Measurements from ENCODE around the gene DCDC2B. TPM values are rescaled to one million over a fixed set of nuclear protein-coding genes. Genes with fewer than 3 reads are reported as not detected.

Gene DCDC2B
- total RNA-seq, 4 donors from 2014 or later: not detected

DNA sequence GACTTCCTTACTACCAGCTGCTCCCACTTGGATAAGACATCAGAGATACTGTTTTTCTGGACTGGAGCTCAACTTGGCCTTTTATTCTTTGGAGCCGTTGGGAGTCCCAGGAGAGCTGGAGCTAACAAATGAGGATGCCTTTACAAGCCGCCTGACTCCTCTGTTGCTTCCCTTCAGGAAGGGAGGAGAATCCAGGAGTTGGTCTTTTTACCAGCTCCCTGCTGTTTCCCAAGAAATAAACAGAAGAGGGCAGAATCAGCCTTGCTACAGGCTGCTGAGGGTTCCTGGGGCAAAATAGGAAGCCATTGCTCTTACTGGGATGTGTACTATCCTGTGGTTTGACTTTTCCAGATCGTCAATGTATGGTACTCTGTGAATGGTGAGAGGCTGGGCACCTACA is 14.8 kb downstream of the DCDC2B start:
- H3K9me3 ChIP-seq: no peaks in the 10 kb centered on the region

DNA sequence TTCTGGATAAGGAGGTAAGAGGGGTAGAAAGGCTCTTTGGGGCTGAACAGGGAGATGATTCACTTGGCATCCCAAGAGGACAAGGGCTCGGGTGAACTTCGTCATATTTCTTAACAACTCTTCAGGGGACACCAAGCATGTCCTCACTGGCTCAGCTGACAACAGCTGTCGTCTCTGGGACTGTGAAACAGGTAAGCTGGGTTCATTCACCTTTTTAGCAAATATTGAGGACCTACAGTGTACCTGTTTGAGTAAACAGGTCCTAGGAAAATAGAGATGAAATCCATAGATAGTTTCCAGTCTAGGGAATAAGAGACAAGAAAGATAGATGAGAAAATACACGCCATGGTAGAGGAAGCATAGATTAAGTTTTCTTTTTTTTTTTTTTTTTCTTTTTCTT is 15.4 kb downstream of the DCDC2B start:
- intact Hi-C loops (cut with DNase I; ENCODE audit: low total_unique reads) (loop anchor here (10.0 kb wide), 1 partner anchor 119 kb away; the partner anchor contains the start of gene KPNA6), in situ Hi-C loops (cut with MboI; ENCODE audit: low sequenced_read_pairs in 4 of 4) (no loop called here)
- Histone ChIP-seq H3K36me3 (peaks cover 3 to 62% of the 10 kb centered on the region in 2 donors), H3K27ac (peak overlapping the region in 3 of 4 donors; percentile 87 to 97 (median 91)), H3K27me3 (no peaks in the 10 kb centered on the region), H3K4me3 (no peak overlapping the region), H3K9me3 (no peaks in the 10 kb centered on the region), H3K4me1 (peaks cover 23 to 28% of the 10 kb centered on the region in 2 donors)
- no peak for DNase-seq
- TF ChIP-seq POLR2A (IDR thresholded peaks at IDR 0.05) (no peak), CTCF (IDR thresholded peaks at IDR 0.05 in 4 of 5, conservative IDR thresholded peaks at IDR 0.05 in 1 of 5) (no peak)
- ATAC-seq: no peak

More for the DNA sequence above, 14.8 kb downstream of the DCDC2B start:
- no peaks in the 10 kb centered on the region for H3K27me3 ChIP-seq
- intact Hi-C loops (cut with DNase I; ENCODE audit: low total_unique reads): loop anchor here (2.0 to 10.0 kb wide), 2 partner anchors 17 to 119 kb away; partner anchors contain the start of gene KPNA6
- in situ Hi-C loops (cut with MboI; ENCODE audit: low sequenced_read_pairs in 4 of 4): no loop called here
- ATAC-seq (no peak), DNase-seq (no peak)
- peak overlapping the region; percentile 87 to 97 (median 90) for H3K27ac ChIP-seq
- peaks cover 23 to 28% of the 10 kb centered on the region in 2 donors for H3K4me1 ChIP-seq
- TF ChIP-seq POLR2A (IDR thresholded peaks at IDR 0.05) (no peak), CTCF (IDR thresholded peaks at IDR 0.05 in 4 of 5, conservative IDR thresholded peaks at IDR 0.05 in 1 of 5) (no peak)
- H3K36me3 ChIP-seq: peaks cover 3 to 58% of the 10 kb centered on the region in 2 donors
- H3K4me3 ChIP-seq: peak overlapping the region in 3 of 4 donors; percentile 72 to 99 (median 95)

DNA sequence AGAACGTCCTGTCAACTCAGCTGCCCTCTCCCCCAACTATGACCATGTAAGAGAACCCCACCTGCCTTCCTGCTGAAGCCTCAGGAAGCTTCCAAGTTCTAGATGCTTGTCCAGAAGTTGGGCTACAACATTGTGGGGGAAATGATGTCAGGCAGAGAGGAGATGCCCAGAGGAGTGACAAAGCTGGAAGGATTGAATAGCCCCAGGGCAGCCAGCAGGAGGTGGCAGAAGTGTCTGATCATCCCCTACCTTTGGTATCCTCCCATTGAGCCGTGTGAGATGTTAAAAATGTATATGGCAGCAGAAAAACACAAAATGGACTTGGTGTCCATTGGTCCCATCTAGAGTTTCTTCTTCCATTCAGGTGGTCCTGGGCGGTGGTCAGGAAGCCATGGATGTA is 19.9 kb downstream of the DCDC2B start:
- DNase-seq: no peak

DNA sequence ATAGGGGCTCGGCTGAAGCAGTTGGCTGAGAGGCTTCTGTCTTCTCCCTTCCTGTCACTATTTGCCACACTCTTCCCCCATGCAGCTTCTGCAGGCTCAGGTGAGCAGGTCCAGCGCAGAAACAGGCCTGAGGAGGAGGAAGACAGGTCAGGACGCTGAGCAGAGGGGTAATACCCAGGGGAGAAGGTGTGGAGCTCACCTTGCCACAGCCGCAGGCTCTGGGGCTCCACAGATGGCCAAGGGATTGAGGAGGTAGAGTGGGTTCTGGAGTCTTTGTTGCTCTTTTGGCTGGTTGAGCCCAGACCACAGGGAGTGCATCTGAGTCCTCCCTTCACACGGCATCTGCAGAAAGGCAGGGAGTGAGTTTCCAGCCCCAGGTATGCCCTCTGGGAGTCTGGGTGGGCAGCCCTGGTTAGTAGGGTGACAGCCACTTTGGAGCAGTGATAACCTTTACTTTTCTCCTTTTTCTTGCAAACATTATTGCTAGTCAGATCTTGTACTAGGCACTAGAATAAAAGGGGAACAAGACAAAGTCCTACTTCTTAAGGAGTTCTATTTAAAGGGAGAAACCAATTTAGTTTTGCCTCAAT is 23.0 kb downstream of the DCDC2B start:
- DNase-seq: no peak
- H3K27ac ChIP-seq: no peak overlapping the region
- H3K9me3 ChIP-seq: no peaks in the 10 kb centered on the region
- in situ Hi-C loops (cut with MboI; ENCODE audit: low sequenced_read_pairs in 4 of 4) (no loop called here), intact Hi-C loops (cut with DNase I; ENCODE audit: low total_unique reads) (no loop called here)
- peaks cover 0 to 64% of the 10 kb centered on the region in 2 donors for H3K36me3 ChIP-seq
- H3K4me3 ChIP-seq: no peak overlapping the region
- no peaks in the 10 kb centered on the region for H3K4me1 ChIP-seq
- TF ChIP-seq CTCF (IDR thresholded peaks at IDR 0.05 in 4 of 5, conservative IDR thresholded peaks at IDR 0.05 in 1 of 5) (no peak), POLR2A (IDR thresholded peaks at IDR 0.05) (no peak)
- no peak for ATAC-seq
- no peaks in the 10 kb centered on the region for H3K27me3 ChIP-seq

More for the DNA sequence above, 19.9 kb downstream of the DCDC2B start:
- Histone ChIP-seq H3K9me3 (no peaks in the 10 kb centered on the region), H3K4me3 (no peak overlapping the region), H3K4me1 (peaks cover 3 to 12% of the 10 kb centered on the region in 2 donors), H3K27ac (no peak overlapping the region), H3K27me3 (no peaks in the 10 kb centered on the region), H3K36me3 (peaks cover 3 to 95% of the 10 kb centered on the region in 2 donors)
- no peak for ATAC-seq
- no peak for TF ChIP-seq CTCF (IDR thresholded peaks at IDR 0.05 in 4 of 5, conservative IDR thresholded peaks at IDR 0.05 in 1 of 5)
- TF ChIP-seq POLR2A (IDR thresholded peaks at IDR 0.05): no peak
- intact Hi-C loops (cut with DNase I; ENCODE audit: low total_unique reads): loop anchor here (10.0 kb wide), 1 partner anchor 124 kb away; the partner anchor contains the start of gene KPNA6
- in situ Hi-C loops (cut with MboI; ENCODE audit: low sequenced_read_pairs in 4 of 4): no loop called here

All from gastrocnemius medialis (tissue), 4 donors.